Neural progenitor cell (in vitro differentiated cells): ENCODE data around the gene UQCR11.

ENCODE experiments used
- CTCF ChIP-seq: fragments of 200-600 bp; sonication (generic); IDR thresholded peaks from 2 replicates; pipeline ENCODE4 v1.5.1; 2017; ENCODE audit warnings: antibody characterized with exemption, mild to moderate bottlenecking
- EZH2 ChIP-seq: fragments of 200-600 bp; sonication (generic); IDR thresholded peaks from 2 replicates; pipeline ENCODE4 v1.6.1; 2017; ENCODE audit warnings: antibody characterized with exemption, mild to moderate bottlenecking, moderate library complexity
- EZH2phosphoT487 ChIP-seq: fragments of 200-600 bp; sonication (generic); IDR thresholded peaks from 2 replicates; pipeline ENCODE4 v1.6.1; 2017; ENCODE audit warnings: antibody characterized with exemption

DNA sequence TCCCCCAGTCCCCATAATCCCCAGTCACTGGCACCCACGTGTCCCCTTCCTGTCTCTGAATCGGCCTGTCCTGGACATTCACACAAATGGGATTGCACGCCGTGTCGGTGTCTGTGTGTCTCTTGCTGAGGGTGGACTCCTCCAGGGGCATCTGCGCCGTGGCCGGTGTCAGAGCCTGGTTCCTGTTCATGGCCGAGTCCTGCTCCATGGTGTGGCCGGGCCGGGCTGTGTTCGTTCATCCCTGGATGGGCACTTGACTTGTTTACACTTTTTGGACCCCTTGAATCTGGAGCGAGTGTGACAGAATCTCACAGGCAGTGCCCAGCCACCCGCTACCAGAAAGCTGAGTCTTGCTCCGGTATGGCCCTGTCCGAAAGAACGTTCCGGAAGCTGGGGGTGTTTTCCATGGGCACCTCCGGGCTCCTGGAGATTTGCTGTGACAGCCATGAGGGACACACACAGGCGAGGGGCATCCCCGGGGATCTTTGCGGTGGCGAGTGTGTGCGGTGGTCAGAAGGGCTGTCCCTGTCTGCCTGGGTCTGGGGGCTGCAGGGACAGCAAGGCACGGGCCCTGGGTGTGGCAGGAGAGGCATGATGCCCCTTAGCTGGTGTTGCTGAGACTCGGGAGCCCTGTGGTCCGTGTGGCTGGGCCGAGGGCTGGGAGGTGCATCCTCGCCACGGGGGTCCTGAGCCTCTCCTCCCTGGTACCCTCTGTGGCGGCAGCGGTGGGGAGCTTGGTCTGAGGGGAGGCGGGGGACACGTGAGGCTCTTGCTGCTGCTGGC lies 30.7 kb downstream of the UQCR11 start:
- TF ChIP-seq CTCF, result no peak
- no peak for TF ChIP-seq EZH2
- TF ChIP-seq EZH2phosphoT487, result no peak
